Adrenal gland (tissue), 12 donors: Measurements from ENCODE around the gene NFKBIB. TPM values are rescaled to one million over a fixed set of nuclear protein-coding genes. Genes with fewer than 3 reads are reported as not detected.

ENCODE experiments used
- DNase-seq, 7 donors: peaks; one replicate each; pipeline ENCODE4 v3.0.0-alpha.2; 2019 to 2020
- H3K27ac ChIP-seq, 5 donors: fragments of 200-600 bp; sonication (generic) in 4 of 5; 1 replicate in 3 of 5; 2 replicates in 2 of 5; pipeline versions ENCODE4 v1.5.1 to v1.8.0; 2016 to 2020; ENCODE audit warnings: mild to moderate bottlenecking in 1 of 5
- H3K27me3 ChIP-seq: fragments of 200-600 bp; 2 replicates; pipeline ENCODE4 v1.8.0; 2021
- H3K36me3 ChIP-seq, 2 donors: fragments of 200-600 bp; replicated peaks in 1 of 2; 1 replicate in 1 of 2; 2 replicates in 1 of 2; pipeline versions ENCODE4 v1.5.1 to v1.8.0; 2018 to 2022
- H3K4me1 ChIP-seq, 2 donors: fragments of 200-600 bp; replicated peaks in 1 of 2; 1 replicate in 1 of 2; 2 replicates in 1 of 2; pipeline versions ENCODE4 v1.5.1 to v1.8.0; 2018 to 2021
- H3K4me3 ChIP-seq, 4 donors: fragments of 200-600 bp; sonication (generic) in 3 of 4; one replicate each; pipeline ENCODE4 v1.5.1; 2016 to 2018
- H3K9me3 ChIP-seq, 3 donors: fragments of 200-600 bp; sonication (generic) in 1 of 3; replicated peaks in 1 of 3; 1 replicate in 2 of 3; 2 replicates in 1 of 3; pipeline versions ENCODE4 v1.5.1 to v1.8.0; 2016 to 2021
- CTCF ChIP-seq, 6 experiments: fragments of 450-650 bp in 4 of 6; fragments of 200-600 bp in 2 of 6; sonication (generic) in 1 of 6; IDR thresholded peaks; 1 replicate in 5 of 6; 2 replicates in 1 of 6; pipeline versions ENCODE4 v1.5.1 to v1.8.0; 2016 to 2021; ENCODE audit warnings: antibody characterized with exemption in 6 of 6, mild to moderate bottlenecking in 2 of 6, moderate library complexity in 1 of 6
- POLR2A ChIP-seq, 2 donors: fragments of 450-650 bp; IDR thresholded peaks; one replicate each; pipeline ENCODE4 v1.6.1; 2017; ENCODE audit warnings: antibody characterized with exemption in 2 of 2, mild to moderate bottlenecking in 2 of 2, moderate library complexity in 1 of 2
- WGBS, 4 donors: extraction: QIAGEN DNeasy Blood & Tissue Kit in 2 of 4; methylation state at CpG; one replicate each; pipeline versions ENCODE4 v1.1.5 to v1.1.7; 2013 to 2017; 5-methylcytosine and 5-hydroxymethylcytosine counted together
- intact Hi-C, 2 donors: fragments of 100-400 bp; cut with DNase I; formaldehyde crosslinking; loops; one replicate each; pipeline versions ENCODE4 v1.14.1 to v1.15.0; 2022 to 2023
- polyA plus RNA-seq, 3 donors: library from polyadenylated mRNA; stranded (reverse); fragments of 200-250 nt in 2 of 3; fragments of 350-450 nt in 1 of 3; fragmentation: Illumina TruSeq in 1 of 3; extraction: RNeasy Lipid Tissue Mini Kit (QIAGEN cat#74804) in 1 of 3; gene quantifications; one replicate each; pipeline ENCODE4 v1.2.3, GENCODE V29; 2013 to 2014
- total RNA-seq, 9 donors: library from RNA; depleted of rRNA in 4 of 9; stranded (reverse); fragments of >200 nt in 4 of 9; fragments of 120-200 nt in 1 of 9; fragmentation: NEBNext Ultra II Directional in 1 of 9; extraction: Animal tissue kit (Norgen Biotek cat#: 25700) in 1 of 9; gene quantifications; one replicate each; pipeline versions ENCODE4 v1.1.0 to v1.2.4, GENCODE V29; 2013 to 2023
- donor health status: healthy with polysubstance abuse.
- donor health status: Bipolar disorder and iron deficiency.
- donor health status: DM: yes; HTN: yes; CAD: no.
- donor health status: DM: no; HTN: no; CAD: no.
- donor health status: DM: no; HTN: no; CAD: no.
- donor health status: DM: yes; HTN: yes; CAD: no.

Gene NFKBIB
- total and polyA plus RNA-seq, 12 donors: 12.4 to 73.0 (median 31.7) TPM

DNA sequence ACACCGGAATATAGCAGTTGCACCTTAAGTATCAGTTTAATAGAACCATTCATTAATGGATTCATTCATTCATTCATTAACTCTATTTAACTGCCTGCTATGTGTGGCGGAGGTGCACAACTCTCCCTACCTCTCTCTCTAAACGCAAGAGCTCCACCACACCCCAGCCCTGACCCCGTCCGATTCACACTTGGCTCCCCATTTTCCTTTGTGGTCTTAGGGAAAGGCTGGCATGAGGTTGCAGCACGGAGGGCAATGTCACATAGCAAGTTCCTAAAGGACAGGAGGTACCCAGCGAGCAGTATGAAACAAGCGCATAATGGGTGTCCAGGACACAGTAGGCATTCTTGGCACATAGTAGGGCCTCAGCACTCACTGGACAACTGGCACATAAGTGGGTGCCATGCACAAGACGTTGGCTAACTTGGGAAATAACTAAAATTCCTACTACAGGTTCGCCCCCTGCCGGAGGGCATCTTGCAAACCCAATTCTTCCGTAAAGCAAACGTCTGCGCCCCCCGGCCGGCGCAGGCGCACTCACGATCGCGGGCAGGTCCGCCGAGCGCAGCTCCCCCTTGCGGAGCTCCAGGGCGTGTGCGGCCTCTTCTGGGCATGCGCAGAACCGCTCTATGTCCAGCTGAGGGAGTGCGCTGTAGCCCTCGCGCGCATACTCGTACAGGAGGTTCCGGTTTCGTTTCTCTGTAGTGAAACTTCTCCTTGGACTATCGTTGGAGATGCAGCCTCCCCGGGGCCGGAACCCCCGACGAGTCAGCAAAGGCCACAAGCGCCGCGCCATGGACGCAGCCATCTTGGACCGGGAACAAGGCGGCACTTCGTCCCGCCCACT lies 30.4 kb downstream of the NFKBIB start, which contains the start of gene SARS2:
Gene SARS2, minus strand, starts transcription at position 835 of the 847 bp plus-strand sequence. Its CDS starts 27 bp downstream, at position 808.
- TF ChIP-seq CTCF (IDR thresholded peaks at IDR 0.05) (peak; percentile 96 to 99 (median 98)), POLR2A (IDR thresholded peaks at IDR 0.05) (peak; percentile 12 to 58)
- intact Hi-C loops: loop anchor here in 1 of 2 donors (10.0 kb wide), 1 partner anchor 185 kb away; the partner anchor contains the start of gene CAPN12
- Histone ChIP-seq H3K27ac (peak within 1 kb of the TSS in 4 of 5 donors; percentile 74 to 91 (median 80)), H3K4me3 (peak within 1 kb of the TSS; percentile 31 to 77 (median 56)), H3K9me3 (no peaks in the 10 kb centered on the region), H3K36me3 (peaks cover 0 to 22% of the 10 kb centered on the region in 2 donors), H3K27me3 (no peaks in the 10 kb centered on the region), H3K4me1 (peaks cover 8 to 27% of the 10 kb centered on the region in 2 donors)
- DNase-seq: peak; percentile 90 to 97 (median 94)
- WGBS, 4 donors: 2 to 8% (median 3%) methylated on average over 16 to 49 of the region's 49 CpGs

DNA sequence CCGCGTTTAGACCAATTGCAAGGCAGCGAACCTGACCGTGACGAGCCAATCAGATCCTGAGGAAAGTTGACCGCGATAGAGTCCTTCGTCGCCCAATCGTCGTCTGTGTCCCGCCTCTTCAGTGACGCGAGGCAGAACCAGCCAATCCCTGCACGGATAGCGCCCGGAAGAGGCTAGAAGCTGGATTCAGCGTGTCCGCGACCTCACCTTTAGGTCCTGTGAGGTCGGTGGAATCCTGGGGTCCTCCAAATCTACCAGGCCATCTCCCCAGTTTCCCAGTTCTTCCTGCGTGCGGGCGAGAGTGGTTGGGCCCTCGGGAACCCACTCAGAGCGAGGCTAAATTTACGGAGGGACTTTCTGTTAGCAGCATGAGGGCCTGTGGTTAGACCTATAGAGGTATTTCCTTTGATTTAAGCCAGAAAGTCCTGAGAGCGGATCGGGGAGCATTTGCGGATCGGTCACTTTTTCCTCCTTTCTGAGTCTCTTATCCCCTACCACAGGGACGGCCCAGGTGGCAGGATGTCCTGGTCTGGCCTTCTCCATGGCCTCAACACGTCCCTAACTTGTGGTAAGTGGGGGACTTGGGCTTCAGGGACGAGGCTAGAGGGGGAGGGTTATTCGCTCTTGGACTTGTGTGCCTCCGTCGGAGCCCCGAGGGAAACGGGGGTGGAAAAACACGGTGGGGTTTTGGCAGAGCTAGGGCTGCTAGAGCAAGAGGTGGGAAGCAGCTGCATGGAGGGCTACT lies 31.2 kb downstream of the NFKBIB start, which contains the start of gene MRPS12:
Gene MRPS12, plus strand, starts transcription at position 169 of the 745 bp plus-strand sequence. Its CDS starts 351 bp downstream, at position 520.
- intact Hi-C loops: no loop called here
- TF ChIP-seq CTCF (IDR thresholded peaks at IDR 0.05) (no peak), POLR2A (IDR thresholded peaks at IDR 0.05) (peak in 1 of 2 donors; percentile 56)
- 0 to 5% (median 0%) methylated on average over 7 to 40 of the region's 40 CpGs for WGBS, 4 donors
- Histone ChIP-seq H3K9me3 (no peaks in the 10 kb centered on the region), H3K4me3 (peak within 1 kb of the TSS; percentile 31 to 77 (median 56)), H3K36me3 (peaks cover 0 to 14% of the 10 kb centered on the region in 2 donors), H3K4me1 (peaks cover 8 to 27% of the 10 kb centered on the region in 2 donors), H3K27ac (peak within 1 kb of the TSS in 4 of 5 donors; percentile 74 to 91 (median 80)), H3K27me3 (no peaks in the 10 kb centered on the region)
- DNase-seq: peak; percentile 98 to 99 (median 99)

- Histone ChIP-seq H3K36me3 (peaks cover 0 to 9% of the 10 kb centered on the region in 2 donors), H3K4me1 (peaks cover 8 to 27% of the 10 kb centered on the region in 2 donors), H3K9me3 (no peaks in the 10 kb centered on the region), H3K27me3 (no peaks in the 10 kb centered on the region), H3K4me3 (peak overlapping the region in 3 of 4 donors; percentile 31 to 57 (median 56)), H3K27ac (peak overlapping the region in 3 of 5 donors; percentile 76 to 91 (median 83))
- WGBS, 4 donors: 27 to 63% (median 32%) methylated on average over 3 to 8 of the region's 8 CpGs
- intact Hi-C loops: no loop called here
- no peak for TF ChIP-seq POLR2A (IDR thresholded peaks at IDR 0.05)
- TF ChIP-seq CTCF (IDR thresholded peaks at IDR 0.05): no peak
- DNase-seq: no peak
Observed at GRCh38 chr19:38931521-38931793, 31.7 kb downstream of the NFKBIB start.
